GM18870 (cell line): Measurements from ENCODE around the gene AKR7A2.

ENCODE experiments used
- ATAC-seq: cut with Tn5 transposase; IDR thresholded peaks from one replicate; pipeline ENCODE4 v1.9.1; 2021; ENCODE audit warnings: moderate library complexity; ENCODE audit not compliant: unreplicated experiment

The AKR7A2 gene

GRCh38 chr1:19343617-19344350 lies 31.8 kb upstream of the AKR7A2 start:
- ATAC-seq = no peak

- no peak for ATAC-seq
These were observed 31.1 kb upstream of the AKR7A2 start for GRCh38 chr1:19342894-19343616.

- no peak for ATAC-seq
These were observed 30.3 kb upstream of the AKR7A2 start for GRCh38 chr1:19342062-19342750.

GRCh38 chr1:19341201-19342061 lies 29.5 kb upstream of the AKR7A2 start:
- ATAC-seq = no peak

- ATAC-seq = no peak
These were observed 28.5 kb upstream of the AKR7A2 start for GRCh38 chr1:19340387-19340937.

- ATAC-seq = no peak
These were observed 27.4 kb upstream of the AKR7A2 start for GRCh38 chr1:19339214-19339861.

- ATAC-seq = no peak
These were observed 26.4 kb upstream of the AKR7A2 start for GRCh38 chr1:19338323-19338762.

- ATAC-seq = no peak
These were observed 25.3 kb upstream of the AKR7A2 start for GRCh38 chr1:19337289-19337688.

GRCh38 chr1:19336543-19336942 lies 24.6 kb upstream of the AKR7A2 start:
- no peak for ATAC-seq

- no peak for ATAC-seq
These were observed 21.8 kb upstream of the AKR7A2 start for GRCh38 chr1:19333587-19334354.

- ATAC-seq = no peak
These were observed 20.9 kb upstream of the AKR7A2 start for GRCh38 chr1:19332832-19333231.

GRCh38 chr1:19331262-19331878 lies 19.4 kb upstream of the AKR7A2 start:
- no peak for ATAC-seq

GRCh38 chr1:19330449-19331135 lies 18.6 kb upstream of the AKR7A2 start:
- no peak for ATAC-seq

GRCh38 chr1:19329611-19330010 lies 17.7 kb upstream of the AKR7A2 start:
- no peak for ATAC-seq

GRCh38 chr1:19329188-19329587 lies 17.2 kb upstream of the AKR7A2 start:
- ATAC-seq = no peak

- no peak for ATAC-seq
These were observed 16.5 kb upstream of the AKR7A2 start for GRCh38 chr1:19328486-19328885.

- ATAC-seq = no peak
These were observed 15.8 kb upstream of the AKR7A2 start for GRCh38 chr1:19327736-19328135.

GRCh38 chr1:19327301-19327700 lies 15.4 kb upstream of the AKR7A2 start:
- ATAC-seq = no peak
